GM21381 (cell line): ENCODE measurements around the gene DPP9.

ENCODE experiments used
- ATAC-seq: cut with Tn5 transposase; IDR thresholded peaks from one replicate; pipeline ENCODE4 v1.9.1; 2021; ENCODE audit warnings: mild to moderate bottlenecking, moderate library complexity; ENCODE audit not compliant: unreplicated experiment

DPP9 gene

DNA sequence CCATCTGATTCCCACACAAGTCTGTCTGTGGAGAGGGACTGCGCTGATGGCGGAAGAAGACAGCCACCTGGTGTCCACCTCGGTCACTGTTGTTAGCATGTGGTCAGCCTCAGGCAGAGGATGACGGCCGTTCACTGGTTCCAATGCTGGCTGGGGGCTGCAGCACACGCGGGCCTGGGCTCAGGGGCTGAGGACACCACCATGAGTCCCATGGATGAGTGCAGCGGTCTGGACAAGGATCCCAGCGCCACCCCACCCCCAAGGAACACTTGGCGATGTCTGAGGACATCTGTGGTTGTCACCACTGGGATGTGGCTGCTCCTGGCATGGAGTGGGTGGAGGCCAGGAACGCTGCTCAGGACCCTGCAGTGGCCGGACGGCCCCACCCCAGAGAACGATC is 10.9 kb downstream of the DPP9 start:
- no peak for ATAC-seq

DNA sequence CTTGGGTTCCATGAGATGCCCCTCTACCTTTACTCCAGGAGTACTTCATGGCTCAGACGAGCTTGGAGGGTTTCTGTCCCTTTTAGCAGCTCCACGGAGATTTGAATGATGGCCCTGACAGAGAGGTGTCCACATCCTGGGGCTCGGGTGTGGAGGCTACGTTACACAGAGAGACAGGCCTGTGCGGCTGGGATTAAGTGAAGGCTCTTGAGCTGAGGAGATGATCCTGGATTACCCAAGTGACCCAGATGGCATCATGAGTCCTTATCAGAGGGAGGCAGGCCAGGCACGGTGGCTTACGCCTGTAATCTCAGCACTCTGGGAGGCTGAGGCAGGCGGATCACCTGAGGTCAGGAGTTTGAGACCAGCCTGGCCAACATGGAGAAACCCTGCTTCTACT is 12.4 kb downstream of the DPP9 start:
- no peak for ATAC-seq

DNA sequence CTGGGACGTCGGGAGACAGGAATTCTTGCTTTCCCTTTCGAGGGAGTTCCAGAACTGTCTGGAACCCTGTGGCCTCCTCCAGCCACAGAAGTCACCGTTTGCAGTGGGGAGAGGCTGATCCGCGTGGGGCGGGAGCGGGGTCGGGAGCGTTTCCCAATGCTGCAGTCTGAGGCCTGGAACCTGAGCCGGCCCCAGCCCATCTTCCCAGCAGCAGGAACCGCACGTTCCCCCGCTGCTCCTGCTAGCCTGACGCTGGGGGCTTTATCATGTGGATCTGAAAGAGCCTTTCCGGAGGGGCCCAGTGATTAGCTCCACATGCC is 13.4 kb downstream of the DPP9 start:
- ATAC-seq: no peak

DNA sequence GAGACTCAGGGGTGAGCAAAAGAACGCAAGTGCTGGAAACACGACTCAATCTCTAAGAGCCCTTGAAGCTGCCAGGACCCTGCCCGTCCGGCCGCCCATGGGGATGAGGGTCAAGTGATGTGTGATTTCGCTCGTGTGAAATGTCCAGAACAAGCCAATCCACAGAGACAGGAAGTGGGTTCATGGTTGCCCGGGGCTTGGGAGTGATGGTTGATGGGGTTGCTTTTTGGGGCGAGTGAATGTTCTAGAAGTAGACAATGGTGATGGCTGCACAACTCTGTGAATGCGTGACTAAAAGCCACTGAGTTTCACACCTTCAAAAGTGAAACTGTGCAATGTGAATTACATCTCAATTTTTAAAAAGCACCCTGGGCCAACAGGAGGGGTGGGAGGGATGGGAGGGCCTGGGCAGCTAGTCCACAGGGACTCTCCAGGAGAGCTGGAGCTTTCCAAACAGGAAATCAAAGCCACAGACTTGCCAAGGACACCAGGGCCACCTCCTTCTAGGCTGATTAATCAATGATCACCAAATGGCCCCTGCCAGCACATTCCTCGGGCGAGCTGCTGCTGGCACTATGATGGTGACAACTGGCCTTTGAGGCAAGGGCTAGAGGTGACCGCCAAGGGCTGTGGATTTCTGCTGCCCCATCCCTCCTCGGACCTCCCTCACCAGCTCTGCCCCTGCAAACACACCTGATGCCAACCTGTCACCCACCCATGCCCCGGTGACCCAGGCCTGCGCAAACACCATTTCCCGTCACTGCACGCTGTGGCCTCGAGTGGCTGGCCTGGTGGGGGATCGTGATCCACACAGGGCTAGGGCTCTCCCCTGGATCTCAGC is 14.0 kb downstream of the DPP9 start:
- ATAC-seq: peak; percentile 52

DNA sequence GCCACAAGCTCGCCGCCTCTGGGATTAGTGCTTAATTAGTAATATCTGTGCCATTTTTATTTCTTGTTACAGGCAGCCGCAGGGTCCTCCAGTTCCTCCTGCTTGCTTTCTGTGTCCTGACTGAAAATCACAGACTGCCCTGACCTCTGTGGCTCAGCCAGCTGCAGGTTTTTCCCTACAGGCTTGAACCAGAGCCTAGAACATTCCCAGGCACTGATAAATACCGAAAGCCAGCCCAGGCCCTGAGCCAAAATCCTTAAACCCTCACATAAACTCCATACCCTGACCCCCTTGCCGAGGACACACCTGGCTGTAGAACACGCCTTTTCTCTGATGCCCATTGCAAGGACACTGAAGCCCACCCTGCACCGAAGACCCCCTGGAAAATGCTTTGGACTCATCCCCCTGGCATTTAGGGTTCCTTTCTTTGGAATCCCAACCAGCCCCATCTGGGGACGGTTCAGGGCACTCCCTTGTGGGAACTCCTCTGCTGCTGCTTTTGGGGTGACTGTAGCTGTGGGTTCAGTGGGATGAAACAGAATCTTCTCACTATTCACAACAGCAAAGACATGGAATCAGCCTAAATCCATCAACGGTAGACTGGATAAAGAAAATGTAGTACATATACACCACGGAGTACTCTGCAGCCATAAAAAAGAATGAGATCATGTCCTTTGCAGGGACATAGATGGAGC is 15.5 kb downstream of the DPP9 start:
- no peak for ATAC-seq

DNA sequence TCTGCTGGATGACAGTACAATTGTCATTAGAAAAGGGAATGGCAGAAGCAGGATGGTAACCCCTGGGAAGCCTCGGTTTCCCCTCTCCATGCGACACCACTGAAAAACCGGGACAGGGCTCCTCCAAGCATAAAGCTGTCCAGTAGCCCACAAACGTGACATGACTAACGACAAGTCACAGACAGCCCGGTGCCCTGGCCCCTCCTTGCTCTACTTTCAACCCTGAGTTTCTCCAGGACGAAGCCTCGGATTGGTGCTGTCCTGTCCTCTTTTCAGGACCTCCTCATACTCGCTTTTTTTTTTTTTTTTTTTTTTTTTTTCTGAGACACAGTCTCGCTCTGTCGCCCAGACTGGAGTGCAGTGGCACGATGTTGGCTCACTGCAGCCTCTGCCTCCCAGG is 16.3 kb downstream of the DPP9 start:
- ATAC-seq: no peak

DNA sequence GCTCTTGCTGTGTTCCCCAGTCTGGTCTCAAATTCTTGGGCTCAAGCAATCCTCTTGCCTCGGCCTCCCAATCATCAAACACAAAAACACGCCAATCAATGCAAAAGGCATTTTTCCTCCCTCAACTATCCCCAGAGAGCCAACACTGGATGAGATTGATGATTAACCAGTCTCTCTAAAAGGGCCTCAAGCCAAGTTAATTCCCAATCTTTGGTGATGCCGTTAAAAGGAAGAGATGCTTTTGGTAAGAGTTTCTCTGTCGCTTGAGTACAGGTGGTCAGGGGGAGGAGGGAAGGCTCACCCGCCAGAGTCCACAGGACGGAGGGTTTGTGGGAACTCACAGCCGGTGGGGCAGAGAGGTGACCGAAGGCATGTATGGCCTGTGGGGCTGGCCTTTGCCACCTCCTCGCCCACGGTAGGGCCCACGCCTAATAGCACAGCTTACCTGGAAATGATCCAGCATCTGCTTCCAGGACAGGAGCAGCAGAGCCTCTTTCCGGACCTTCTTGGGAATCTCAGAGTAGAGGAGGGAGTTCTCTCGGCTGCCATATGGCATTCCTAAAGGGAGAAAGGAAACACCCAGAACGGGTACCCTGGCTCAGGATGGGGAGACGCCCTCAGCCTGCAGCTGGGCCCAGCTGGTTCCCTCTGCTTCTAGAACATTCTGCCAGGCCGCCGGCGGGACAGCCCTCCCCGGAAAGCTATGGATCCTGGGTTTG is 18.1 kb downstream of the DPP9 start:
- ATAC-seq: no peak

DNA sequence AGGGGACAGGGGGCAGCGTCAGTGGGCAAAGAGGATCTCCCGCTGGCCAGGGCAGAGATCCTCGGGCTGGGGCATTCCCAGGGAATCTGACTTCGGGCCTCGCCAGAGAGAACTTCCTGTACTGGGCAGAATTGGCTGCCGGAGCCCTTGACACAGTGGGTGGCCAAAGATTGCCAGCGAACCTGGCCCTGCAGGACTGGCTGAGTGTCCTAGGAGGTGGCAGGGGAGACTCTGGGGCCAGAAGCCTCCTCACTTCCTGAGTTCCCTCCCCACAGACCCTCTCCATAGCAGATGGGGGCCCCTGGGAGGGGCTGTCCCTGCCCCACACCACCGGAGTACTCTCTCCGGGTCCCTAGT is 19.3 kb downstream of the DPP9 start:
- ATAC-seq: no peak

DNA sequence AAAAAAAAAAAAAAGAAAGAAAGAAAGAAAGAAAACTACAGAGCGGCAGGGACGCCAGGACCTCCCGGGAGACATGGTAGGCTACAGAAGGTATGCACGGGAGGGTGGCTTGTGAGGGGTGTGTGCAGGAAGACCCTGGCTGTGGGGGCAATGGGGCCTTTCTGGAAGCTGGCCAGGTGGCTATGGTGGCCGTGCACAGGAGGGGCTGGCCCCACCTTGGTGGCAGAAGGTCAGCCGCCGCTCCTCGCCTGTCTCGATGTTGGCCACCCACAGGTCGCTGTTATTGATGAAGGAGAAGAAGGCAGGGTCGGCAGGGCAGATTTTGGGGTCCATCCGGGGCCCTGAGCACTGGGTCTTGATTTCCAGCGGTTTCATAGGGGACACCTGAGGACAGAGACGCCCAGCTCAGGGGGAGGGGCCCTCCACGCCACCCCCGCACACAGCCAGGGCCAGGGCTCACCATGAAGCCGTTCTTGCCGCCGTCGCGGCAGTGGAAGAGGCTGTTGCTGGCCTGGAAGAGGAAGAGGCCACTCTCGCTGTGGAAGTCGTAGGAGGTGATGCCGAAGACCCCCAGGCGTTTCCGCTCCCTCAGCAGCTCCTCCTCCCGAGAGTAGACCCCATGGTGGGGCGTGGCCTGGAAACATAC is 19.8 kb downstream of the DPP9 start:
- ATAC-seq: no peak

DNA sequence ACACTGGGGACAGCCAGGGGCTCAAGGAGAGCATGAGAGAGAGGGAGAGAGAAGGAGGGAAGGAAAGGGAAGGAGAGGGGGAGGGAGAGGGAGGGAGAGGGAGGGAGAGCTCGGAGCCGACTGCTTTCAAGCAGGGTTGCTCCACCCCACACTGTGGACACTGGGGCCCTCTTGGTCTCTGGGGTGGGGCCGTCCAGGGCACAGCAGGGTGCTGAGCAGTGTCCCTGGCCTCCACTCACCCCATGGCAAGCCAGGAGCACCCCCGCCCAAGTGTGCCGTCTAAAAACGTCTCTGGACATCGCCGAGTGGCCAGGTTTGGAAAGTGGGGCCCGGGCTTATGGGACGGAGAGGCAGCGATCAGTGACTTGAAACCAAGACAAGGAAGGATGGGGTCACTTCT is 20.9 kb downstream of the DPP9 start:
- ATAC-seq: no peak

DNA sequence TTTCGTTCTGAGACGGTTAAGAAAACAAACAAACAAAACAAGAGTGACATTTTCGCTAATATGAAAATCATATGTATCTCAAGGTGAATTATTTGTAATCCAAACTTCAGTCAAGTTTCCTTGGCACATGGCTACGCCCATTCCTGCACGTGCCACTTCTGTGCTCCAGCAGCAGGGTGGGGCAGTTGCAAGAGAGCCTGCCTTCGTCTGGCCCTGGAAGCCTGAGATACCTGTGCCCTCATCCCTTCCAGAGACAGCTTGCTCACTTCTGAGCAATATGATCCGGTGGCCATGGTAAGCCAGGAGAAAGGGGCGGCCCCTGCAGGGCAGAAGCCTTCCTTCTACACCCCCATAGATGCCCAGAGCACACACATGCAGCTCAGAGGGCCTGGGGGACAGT is 22.1 kb downstream of the DPP9 start:
- ATAC-seq: no peak

DNA sequence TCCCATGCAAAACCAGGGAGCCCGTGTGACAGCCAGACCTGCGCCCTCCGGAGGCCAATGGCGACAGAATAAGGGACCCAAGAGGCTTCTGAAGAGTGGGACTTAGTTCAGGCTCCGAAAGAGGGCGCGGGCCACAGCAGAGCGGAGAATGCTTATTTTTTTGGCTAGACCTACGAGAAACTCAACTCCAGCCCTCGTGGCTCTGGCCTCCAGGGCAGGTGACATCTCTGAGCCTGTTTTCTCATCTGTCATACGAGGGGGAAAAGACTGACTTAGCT is 23.0 kb downstream of the DPP9 start:
- ATAC-seq: no peak

DNA sequence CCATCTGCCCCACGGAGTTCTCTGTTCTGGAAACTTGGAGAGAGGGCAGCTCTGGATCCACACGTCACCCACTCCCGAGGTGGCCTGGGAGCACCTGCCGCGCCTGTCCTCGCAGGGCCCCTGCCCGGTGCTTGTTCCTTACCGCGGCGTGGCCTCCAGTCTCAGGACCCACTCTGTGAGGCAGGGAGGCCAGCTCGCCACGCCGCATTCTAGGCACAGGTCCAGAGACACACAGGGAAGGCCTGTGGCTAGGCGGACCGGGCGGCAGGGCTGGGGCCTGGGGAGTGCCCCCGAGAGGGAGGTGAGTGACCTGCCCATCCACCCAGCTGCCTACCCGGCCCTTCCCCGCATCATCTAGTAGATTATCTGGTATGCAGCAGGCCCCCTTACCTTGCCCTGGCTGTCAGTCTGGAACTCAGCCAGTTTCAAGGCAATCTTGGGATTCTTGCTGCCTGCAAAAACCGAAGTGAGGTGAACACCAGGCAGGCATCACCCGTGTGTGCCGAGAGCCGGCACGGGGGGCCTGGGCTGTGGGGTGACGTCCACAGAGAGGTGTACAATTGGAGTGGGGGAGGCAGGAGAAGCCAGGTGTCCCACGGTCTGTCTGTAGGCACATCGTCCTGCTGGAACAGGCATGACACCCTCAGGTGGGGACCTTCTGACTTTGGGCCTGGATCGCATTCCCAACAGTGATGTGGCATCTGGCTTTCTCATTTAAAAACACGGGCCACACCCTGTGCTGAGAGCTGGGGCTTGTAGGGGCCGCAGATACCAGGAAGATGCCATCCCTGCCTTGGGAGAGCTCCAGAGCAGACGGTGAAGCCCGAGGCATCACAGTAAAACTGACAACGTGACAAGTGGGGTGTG is 23.6 kb downstream of the DPP9 start:
- no peak for ATAC-seq

DNA sequence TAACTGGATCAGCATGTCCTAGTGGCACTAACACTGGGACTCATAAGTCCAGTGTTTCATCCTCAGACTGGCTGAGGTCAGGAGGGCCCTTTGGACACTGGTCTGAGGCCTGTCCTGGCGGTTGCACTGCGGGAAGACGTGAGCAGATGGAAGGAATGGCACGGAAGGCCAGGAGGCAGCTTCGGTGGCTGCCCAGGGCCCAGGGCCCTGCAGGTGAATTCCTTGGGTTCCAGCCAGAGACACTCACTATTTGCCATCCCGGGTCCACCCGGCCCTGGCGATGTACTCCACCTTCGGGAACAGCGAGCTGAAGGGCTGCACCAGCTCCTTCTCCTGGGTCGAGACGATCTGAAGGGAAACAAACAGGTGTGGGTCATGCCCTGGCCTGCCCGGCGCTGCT is 26.3 kb downstream of the DPP9 start:
- no peak for ATAC-seq

DNA sequence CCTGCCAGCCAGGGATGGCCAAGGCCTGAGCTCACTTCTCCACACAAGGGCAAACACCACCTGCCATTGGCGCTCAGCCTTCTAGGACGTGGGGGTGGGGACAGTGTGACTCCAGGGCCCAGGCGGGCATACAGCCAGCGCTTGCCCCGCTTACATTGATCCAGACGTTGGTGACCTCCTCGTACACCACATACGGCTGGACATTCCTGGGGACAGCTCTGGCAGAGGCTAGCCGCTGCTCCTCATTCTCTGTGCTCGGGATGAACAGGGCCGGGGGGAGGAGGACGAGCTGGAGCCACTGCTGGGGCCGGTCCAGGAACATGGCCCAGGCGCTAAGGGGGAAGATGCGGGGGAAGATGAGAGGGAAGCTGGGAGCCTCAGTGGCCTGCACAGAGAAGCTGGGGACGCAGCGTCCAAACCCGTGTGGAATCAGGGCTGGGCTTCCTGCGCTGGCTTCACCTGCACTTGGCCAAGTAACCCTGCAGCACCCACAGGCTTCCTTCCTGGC is 28.4 kb downstream of the DPP9 start:
- ATAC-seq: no peak

DNA sequence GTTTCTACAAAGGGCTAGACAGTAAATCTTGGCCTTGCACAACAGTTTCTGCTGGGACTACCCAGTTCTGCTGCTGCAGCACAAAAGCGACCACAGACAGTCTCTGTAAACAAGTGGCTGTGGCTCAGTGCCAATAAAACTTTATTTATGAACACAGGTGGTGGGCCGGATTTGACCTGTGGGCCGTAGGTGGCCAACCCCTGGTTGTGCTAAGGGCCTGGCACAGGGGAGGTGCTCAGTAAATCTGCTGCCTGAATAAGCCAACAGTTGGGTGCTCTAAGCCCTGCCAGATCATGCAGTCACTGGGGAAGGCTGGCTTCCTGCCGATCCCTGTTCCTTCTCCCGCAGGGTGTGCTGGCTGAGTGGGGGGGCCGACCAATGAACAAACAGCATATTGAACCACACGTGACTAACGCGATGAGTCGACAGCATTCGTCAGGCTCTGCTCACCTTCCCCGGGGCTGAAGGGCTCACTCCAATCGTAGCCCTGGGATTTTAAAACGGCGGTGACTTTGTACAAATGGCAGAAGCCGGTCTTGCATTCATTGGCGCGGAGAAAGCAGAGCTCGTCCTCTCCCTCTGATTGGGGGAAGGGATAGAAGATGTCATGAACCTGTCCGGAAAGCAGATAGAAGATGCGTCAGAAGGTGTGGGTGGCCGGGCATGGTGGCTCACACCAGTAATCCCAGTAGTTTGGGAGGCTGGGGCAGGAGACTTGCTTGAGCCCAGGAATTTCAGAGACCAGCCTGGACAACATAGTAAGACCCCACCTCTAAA is 29.2 kb downstream of the DPP9 start:
- no peak for ATAC-seq

DNA sequence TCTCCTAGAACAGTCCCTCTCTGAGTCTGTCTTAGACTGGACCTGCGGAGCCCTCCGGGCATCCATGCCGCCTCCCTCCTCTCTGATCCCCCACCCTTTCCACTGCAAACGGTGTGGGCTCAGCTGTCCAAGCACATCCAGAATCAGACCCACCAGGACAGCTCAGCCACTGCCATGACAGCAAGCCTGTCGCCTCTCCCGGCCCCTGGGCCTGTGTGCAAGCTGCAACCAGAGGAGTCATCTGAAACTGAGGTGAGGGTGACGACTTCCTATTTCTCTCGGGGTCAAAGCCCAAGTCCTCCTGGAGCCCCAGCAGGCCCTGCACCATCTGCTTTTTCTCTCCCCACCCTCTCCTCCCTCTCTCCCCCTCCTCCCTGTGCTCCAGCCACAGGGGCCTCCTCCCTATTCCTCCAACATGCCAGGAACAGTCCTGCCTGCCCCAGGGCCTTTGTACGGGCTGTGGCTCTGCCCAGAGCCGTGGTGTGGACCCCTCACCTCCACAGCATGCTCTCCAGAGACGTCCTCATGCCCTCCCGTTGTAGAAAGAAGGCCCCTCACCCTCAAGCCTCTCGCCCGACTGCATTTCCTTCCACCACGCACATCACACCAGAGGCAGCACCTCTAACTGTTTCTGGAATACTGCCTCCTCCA is 30.0 kb downstream of the DPP9 start:
- no peak for ATAC-seq

DNA sequence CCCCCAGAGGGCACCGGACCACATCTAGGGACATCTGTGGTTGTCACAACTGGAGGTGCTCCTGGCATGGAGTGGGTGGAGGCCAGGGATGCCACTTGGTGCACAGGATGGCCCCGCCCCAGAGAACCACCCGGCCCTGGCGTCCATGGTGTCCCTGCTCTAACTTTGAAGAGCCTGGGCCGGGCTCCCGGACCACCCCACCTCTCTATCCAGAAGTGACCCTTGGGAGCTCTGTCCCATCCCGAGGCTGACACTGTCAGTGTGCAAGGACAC is 30.6 kb downstream of the DPP9 start:
- no peak for ATAC-seq

DNA sequence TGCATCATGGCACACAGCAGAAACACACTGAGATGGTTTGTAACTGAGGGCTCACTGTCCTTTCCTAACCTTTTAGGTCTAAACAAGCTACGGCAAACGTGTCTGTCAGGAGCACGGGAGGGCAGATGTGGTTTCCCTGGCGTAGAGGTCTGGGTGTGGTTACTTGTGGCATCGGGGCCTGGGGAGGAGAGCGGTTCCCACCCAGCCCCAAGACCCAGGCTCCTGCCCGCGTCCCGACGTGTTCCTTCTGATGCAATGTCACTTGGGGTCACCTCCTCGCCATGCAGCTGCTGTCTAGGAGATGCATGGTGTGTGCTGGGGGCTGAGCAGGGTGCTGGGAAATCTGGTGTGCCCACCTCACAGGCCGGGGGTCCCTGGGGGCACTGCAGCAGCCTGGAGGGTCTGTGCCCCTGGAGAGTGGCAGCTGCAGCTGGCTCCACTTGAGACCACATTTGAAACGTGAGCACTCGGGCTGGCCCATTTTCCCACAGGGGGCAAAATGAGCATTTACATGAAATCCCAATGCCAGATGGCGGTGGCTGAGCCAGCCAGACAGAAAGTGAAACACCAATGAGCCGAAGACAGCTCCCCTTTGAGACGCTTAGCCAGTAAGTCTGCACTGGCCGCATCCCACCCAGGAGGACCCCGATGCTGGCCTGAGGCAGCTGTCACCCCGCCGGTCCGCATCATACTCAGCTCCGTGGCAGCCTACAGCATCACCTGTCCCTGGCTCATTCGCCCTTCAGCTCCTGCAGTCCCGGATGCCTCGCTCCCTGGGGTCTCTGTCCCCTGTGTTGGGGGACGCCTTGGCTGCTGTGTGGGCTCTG is 31.2 kb downstream of the DPP9 start:
- no peak for ATAC-seq
